ENCODE data around the gene ENDOV. TPM values are rescaled to one million over a fixed set of nuclear protein-coding genes. Genes with fewer than 3 reads are reported as not detected.

The ENDOV gene
- polyA plus RNA-seq, 1 donor (not counting 4 experiments of a cell fraction or from before 2014, with no cell fraction given): 10.9 TPM

DNA sequence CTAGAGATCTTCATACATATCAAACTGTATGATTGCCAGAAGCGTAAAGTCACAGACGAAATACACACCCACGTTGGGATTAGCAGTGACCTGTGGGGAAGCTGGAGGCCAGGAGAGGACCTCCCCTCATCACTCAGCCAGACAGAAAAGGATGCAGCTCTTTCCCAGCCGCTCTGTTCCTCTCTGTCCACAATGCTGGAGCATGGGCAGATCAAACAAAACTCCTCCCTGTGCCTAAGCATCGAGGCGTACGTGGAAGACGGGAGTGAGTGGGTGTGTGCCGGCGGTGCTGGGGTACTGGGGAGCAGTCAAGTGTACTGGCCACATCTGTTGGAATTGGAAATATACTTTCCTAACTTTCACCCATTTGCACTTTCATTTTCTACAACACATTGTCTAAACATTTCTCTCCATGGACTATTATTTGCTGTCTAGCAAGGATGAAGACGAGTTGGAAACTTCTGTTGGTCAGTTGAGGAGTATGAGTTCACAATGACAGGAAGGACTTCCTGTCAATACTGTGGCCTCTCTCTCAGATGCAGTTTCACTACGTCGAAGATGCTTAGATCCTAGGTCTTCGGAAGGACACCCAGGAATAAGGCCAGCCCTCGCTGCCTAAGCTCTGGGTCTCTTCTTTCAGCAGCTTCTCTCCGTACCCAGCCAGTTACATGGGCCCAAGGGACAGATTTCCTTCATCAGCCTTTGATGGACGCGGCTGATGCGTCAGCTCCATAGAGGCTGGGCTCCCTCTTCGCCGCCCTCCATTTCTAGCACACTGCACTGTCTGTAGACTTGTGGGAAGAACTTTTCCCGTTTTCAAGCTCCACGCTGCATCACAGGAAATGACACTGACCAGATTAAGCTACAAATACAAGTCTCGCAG, 30.6 kb upstream of the ENDOV start:
- FAIRE-seq: no peak
- TF ChIP-seq EZH2 (IDR thresholded peaks at IDR 0.05; ENCODE audit: low read length): no peak
- TF ChIP-seq, protein P1, sequence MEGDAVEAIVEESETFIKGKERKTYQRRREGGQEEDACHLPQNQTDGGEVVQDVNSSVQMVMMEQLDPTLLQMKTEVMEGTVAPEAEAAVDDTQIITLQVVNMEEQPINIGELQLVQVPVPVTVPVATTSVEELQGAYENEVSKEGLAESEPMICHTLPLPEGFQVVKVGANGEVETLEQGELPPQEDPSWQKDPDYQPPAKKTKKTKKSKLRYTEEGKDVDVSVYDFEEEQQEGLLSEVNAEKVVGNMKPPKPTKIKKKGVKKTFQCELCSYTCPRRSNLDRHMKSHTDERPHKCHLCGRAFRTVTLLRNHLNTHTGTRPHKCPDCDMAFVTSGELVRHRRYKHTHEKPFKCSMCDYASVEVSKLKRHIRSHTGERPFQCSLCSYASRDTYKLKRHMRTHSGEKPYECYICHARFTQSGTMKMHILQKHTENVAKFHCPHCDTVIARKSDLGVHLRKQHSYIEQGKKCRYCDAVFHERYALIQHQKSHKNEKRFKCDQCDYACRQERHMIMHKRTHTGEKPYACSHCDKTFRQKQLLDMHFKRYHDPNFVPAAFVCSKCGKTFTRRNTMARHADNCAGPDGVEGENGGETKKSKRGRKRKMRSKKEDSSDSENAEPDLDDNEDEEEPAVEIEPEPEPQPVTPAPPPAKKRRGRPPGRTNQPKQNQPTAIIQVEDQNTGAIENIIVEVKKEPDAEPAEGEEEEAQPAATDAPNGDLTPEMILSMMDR (optimal IDR thresholded peaks at IDR 0.05 in 1 of 3, IDR thresholded peaks at IDR 0.05 in 1 of 3, conservative IDR thresholded peaks at IDR 0.05 in 1 of 3; ENCODE audit: extremely low read depth in 1 of 3, insufficient read depth in 2 of 3, low read length in 3 of 3): no peak

DNA sequence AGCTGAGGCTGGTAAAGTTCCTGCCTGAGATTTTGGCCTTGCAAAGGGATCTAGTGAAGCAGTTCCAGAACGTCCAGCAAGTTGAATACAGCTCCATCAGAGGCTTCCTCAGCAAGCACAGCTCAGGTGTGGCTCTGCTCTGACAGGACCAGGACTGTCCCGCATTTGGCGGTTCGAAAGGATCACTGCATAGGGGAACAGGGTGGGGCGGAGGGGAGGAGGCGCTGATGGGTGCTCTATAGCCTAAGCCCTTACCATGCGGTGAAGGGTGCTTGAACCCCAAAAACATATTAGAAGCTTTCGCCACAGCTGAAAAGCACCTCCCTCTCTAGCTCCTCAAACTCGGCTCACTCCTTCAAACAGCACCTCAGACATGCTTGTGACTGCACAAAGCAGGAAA, 29.9 kb upstream of the ENDOV start:
- peaks cover 46 to 63% of the 10 kb centered on the region in 2 experiments for H3K36me3 ChIP-seq (ENCODE audit: control insufficient read depth in 2 of 2, extremely low read depth in 1 of 2, insufficient read depth in 2 of 2, low read length in 2 of 2)
- FAIRE-seq: no peak

More for the DNA sequence above, 30.6 kb upstream of the ENDOV start:
- no peaks in the 10 kb centered on the region for H3K9me3 ChIP-seq (ENCODE audit: control insufficient read depth, low read depth, low read length)
- H4K20me1 ChIP-seq (ENCODE audit: control insufficient read depth, extremely low read depth, insufficient read depth, low read length): no peaks in the 10 kb centered on the region
- no peaks in the 10 kb centered on the region for H3K9me1 ChIP-seq (ENCODE audit: control insufficient read depth, extremely low read depth, insufficient read depth, low read length)
- H3K36me3 ChIP-seq (ENCODE audit: control insufficient read depth in 2 of 2, extremely low read depth in 1 of 2, insufficient read depth in 2 of 2, low read length in 2 of 2): peaks cover 44 to 60% of the 10 kb centered on the region in 2 experiments
- no peak overlapping the region for H2AFZ ChIP-seq (ENCODE audit: control insufficient read depth, low read length)
- no peaks in the 10 kb centered on the region for H3K27me3 ChIP-seq (ENCODE audit: control insufficient read depth, extremely low read depth, insufficient read depth, low read length)
- H3K4me2 ChIP-seq (ENCODE audit: control insufficient read depth, extremely low read depth, insufficient read depth, low read depth, low read length): no peak overlapping the region
- no peak overlapping the region for H3K9ac ChIP-seq (ENCODE audit: control insufficient read depth, extremely low read depth, insufficient read depth, low read length)
- no peaks in the 10 kb centered on the region for H3K79me2 ChIP-seq (ENCODE audit: control insufficient read depth, insufficient read depth, low read length)
- no peak overlapping the region for H3K4me3 ChIP-seq (ENCODE audit: control insufficient read depth in 2 of 3, extremely low read depth in 1 of 3, insufficient read depth in 2 of 3, low read depth in 1 of 3, low read length in 3 of 3)
- DNase-seq (ENCODE audit: low read depth, low spot score): no peak
- H3K27ac ChIP-seq (ENCODE audit: control insufficient read depth, insufficient read depth, low read length): no peak overlapping the region
- no peaks in the 10 kb centered on the region for H3K4me1 ChIP-seq (ENCODE audit: control insufficient read depth, extremely low read depth, insufficient read depth, low read length)
- dilution Hi-C loops (cut with MboI; ENCODE audit: extremely low pct_ligation_motif_present, low sequenced_read_pairs): no loop called here

More for the DNA sequence above, 29.9 kb upstream of the ENDOV start:
- Histone ChIP-seq H3K4me3 (ENCODE audit: control insufficient read depth in 2 of 3, extremely low read depth in 1 of 3, insufficient read depth in 2 of 3, low read depth in 1 of 3, low read length in 3 of 3) (no peak overlapping the region), H3K79me2 (ENCODE audit: control insufficient read depth, insufficient read depth, low read length) (no peaks in the 10 kb centered on the region), H4K20me1 (ENCODE audit: control insufficient read depth, extremely low read depth, insufficient read depth, low read length) (no peaks in the 10 kb centered on the region), H3K9me1 (ENCODE audit: control insufficient read depth, extremely low read depth, insufficient read depth, low read length) (no peaks in the 10 kb centered on the region), H3K9me3 (ENCODE audit: control insufficient read depth, low read depth, low read length) (no peaks in the 10 kb centered on the region), H3K27ac (ENCODE audit: control insufficient read depth, insufficient read depth, low read length) (no peak overlapping the region), H3K4me2 (ENCODE audit: control insufficient read depth, extremely low read depth, insufficient read depth, low read depth, low read length) (no peak overlapping the region), H3K27me3 (ENCODE audit: control insufficient read depth, extremely low read depth, insufficient read depth, low read length) (no peaks in the 10 kb centered on the region), H2AFZ (ENCODE audit: control insufficient read depth, low read length) (no peak overlapping the region), H3K4me1 (ENCODE audit: control insufficient read depth, extremely low read depth, insufficient read depth, low read length) (no peaks in the 10 kb centered on the region), H3K9ac (ENCODE audit: control insufficient read depth, extremely low read depth, insufficient read depth, low read length) (no peak overlapping the region)
- TF ChIP-seq EZH2 (IDR thresholded peaks at IDR 0.05; ENCODE audit: low read length): no peak
- no peak for DNase-seq (ENCODE audit: low read depth, low spot score)
- dilution Hi-C loops (cut with MboI; ENCODE audit: extremely low pct_ligation_motif_present, low sequenced_read_pairs): no loop called here
